ENCODE data around the gene ZNF608.

DNA sequence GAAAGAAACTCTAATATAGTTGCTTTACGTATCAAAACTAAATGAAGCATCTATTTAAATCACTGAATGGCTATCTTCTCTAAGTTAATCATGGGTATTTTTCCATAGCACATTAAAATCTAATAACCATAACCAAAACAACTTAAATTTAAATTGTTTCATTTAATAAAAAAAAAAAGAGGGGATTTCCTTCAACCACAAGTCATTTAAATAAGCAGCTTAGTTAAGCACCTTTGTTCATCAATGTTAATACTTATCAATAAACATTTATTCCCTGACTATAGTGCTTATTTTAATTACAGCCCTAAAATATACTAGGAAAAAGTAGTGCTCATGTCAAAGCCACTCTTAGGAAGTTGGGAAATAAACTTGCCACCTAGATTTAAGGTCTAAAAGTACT, 30.3 kb downstream of the ZNF608 start:
- TF ChIP-seq CTCF (IDR thresholded peaks at IDR 0.05) (no peak), EP300 (IDR thresholded peaks at IDR 0.05) (no peak), POLR2A (IDR thresholded peaks at IDR 0.05) (no peak)

Measured in ovary (tissue), 3 donors.